ENCODE data around the gene ADARB1. TPM values are rescaled to one million over a fixed set of nuclear protein-coding genes. Genes with fewer than 3 reads are reported as not detected.

The ADARB1 gene
- total RNA-seq, 1 donor from 2014 or later = 25.8 TPM

GRCh38 chr21:45267390-45267760 is 193.0 kb downstream of the ADARB1 start:
- Histone ChIP-seq H4K20me1 (ENCODE audit: insufficient read depth, low read length) (peaks cover 69% of the 10 kb centered on the region), H3K27ac (ENCODE audit: low read depth, low read length) (no peak overlapping the region), H3K27me3 (ENCODE audit: insufficient read depth, low read length) (no peaks in the 10 kb centered on the region), H3K9ac (ENCODE audit: low read length) (no peak overlapping the region), H3K9me3 (ENCODE audit: insufficient read depth, low read depth, low read length) (no peaks in the 10 kb centered on the region), H3K36me3 (ENCODE audit: insufficient read depth, low read length) (peaks cover 22% of the 10 kb centered on the region), H3K4me3 (ENCODE audit: insufficient read depth, low read depth, low read length) (no peak overlapping the region), H3K4me1 (ENCODE audit: insufficient read depth, low read length) (no peaks in the 10 kb centered on the region), H3K4me2 (ENCODE audit: low read length) (no peak overlapping the region), H2AFZ (ENCODE audit: low read depth, low read length) (no peak overlapping the region), H3K79me2 (ENCODE audit: insufficient read depth, low read length) (peaks cover 24% of the 10 kb centered on the region)
- TF ChIP-seq EZH2 (IDR thresholded peaks at IDR 0.05; ENCODE audit: insufficient read depth, low read length) (no peak), CTCF (IDR thresholded peaks at IDR 0.05; ENCODE audit: insufficient read depth, low read depth, low read length) (no peak)
- Mint-ChIP-seq H3K27me3 (ENCODE audit: low read depth, unreplicated experiment) (no peaks in the 10 kb centered on the region), H3K4me1 (ENCODE audit: low read depth, unreplicated experiment) (no peaks in the 10 kb centered on the region), H3K9me3 (ENCODE audit: unreplicated experiment) (peaks cover 3% of the 10 kb centered on the region), H3K36me3 (ENCODE audit: low read depth, unreplicated experiment) (peaks cover 30% of the 10 kb centered on the region), H3K4me3 (ENCODE audit: unreplicated experiment) (peak overlapping the region; percentile 14), H3K27ac (ENCODE audit: unreplicated experiment) (no peak overlapping the region)
- FAIRE-seq (no peak), DNase-seq (ENCODE audit: low read depth) (no peak)

- Mint-ChIP-seq H3K4me1 (ENCODE audit: low read depth, unreplicated experiment) (no peaks in the 10 kb centered on the region), H3K9me3 (ENCODE audit: unreplicated experiment) (peaks cover 3% of the 10 kb centered on the region), H3K27ac (ENCODE audit: unreplicated experiment) (no peak overlapping the region), H3K36me3 (ENCODE audit: low read depth, unreplicated experiment) (peaks cover 19% of the 10 kb centered on the region), H3K4me3 (ENCODE audit: unreplicated experiment) (no peak overlapping the region), H3K27me3 (ENCODE audit: low read depth, unreplicated experiment) (no peaks in the 10 kb centered on the region)
- TF ChIP-seq EZH2 (IDR thresholded peaks at IDR 0.05; ENCODE audit: insufficient read depth, low read length) (no peak), CTCF (IDR thresholded peaks at IDR 0.05; ENCODE audit: insufficient read depth, low read depth, low read length) (no peak)
- Histone ChIP-seq H3K9me3 (ENCODE audit: insufficient read depth, low read depth, low read length) (no peaks in the 10 kb centered on the region), H4K20me1 (ENCODE audit: insufficient read depth, low read length) (peaks cover 78% of the 10 kb centered on the region), H3K4me1 (ENCODE audit: insufficient read depth, low read length) (no peaks in the 10 kb centered on the region), H3K9ac (ENCODE audit: low read length) (no peak overlapping the region), H3K27ac (ENCODE audit: low read depth, low read length) (no peak overlapping the region), H3K79me2 (ENCODE audit: insufficient read depth, low read length) (peaks cover 48% of the 10 kb centered on the region), H3K4me2 (ENCODE audit: low read length) (no peak overlapping the region), H3K27me3 (ENCODE audit: insufficient read depth, low read length) (no peaks in the 10 kb centered on the region), H3K36me3 (ENCODE audit: insufficient read depth, low read length) (peaks cover 21% of the 10 kb centered on the region), H3K4me3 (ENCODE audit: insufficient read depth, low read depth, low read length) (no peak overlapping the region), H2AFZ (ENCODE audit: low read depth, low read length) (no peak overlapping the region)
- no peak for FAIRE-seq
- no peak for DNase-seq (ENCODE audit: low read depth)
Observed at GRCh38 chr21:45269861-45270260, 195.5 kb downstream of the ADARB1 start.

- H3K4me2 ChIP-seq (ENCODE audit: low read length) = no peak overlapping the region
- TF ChIP-seq EZH2 (IDR thresholded peaks at IDR 0.05; ENCODE audit: insufficient read depth, low read length) (no peak), CTCF (IDR thresholded peaks at IDR 0.05; ENCODE audit: insufficient read depth, low read depth, low read length) (peak; percentile 18)
- H3K36me3 ChIP-seq (ENCODE audit: insufficient read depth, low read length) = peaks cover 26% of the 10 kb centered on the region
- no peak overlapping the region for H3K4me3 ChIP-seq (ENCODE audit: insufficient read depth, low read depth, low read length)
- H3K27ac ChIP-seq (ENCODE audit: low read depth, low read length) = no peak overlapping the region
- peaks cover 82% of the 10 kb centered on the region for H4K20me1 ChIP-seq (ENCODE audit: insufficient read depth, low read length)
- Mint-ChIP-seq H3K4me3 (ENCODE audit: unreplicated experiment) (no peak overlapping the region), H3K27me3 (ENCODE audit: low read depth, unreplicated experiment) (no peaks in the 10 kb centered on the region), H3K9me3 (ENCODE audit: unreplicated experiment) (peaks cover 3% of the 10 kb centered on the region), H3K4me1 (ENCODE audit: low read depth, unreplicated experiment) (no peaks in the 10 kb centered on the region), H3K27ac (ENCODE audit: unreplicated experiment) (no peak overlapping the region), H3K36me3 (ENCODE audit: low read depth, unreplicated experiment) (peaks cover 19% of the 10 kb centered on the region)
- H3K79me2 ChIP-seq (ENCODE audit: insufficient read depth, low read length) = peaks cover 53% of the 10 kb centered on the region
- DNase-seq (ENCODE audit: low read depth) (no peak), FAIRE-seq (no peak)
- no peak overlapping the region for H2AFZ ChIP-seq (ENCODE audit: low read depth, low read length)
- no peaks in the 10 kb centered on the region for H3K4me1 ChIP-seq (ENCODE audit: insufficient read depth, low read length)
- H3K9ac ChIP-seq (ENCODE audit: low read length) = no peak overlapping the region
- H3K9me3 ChIP-seq (ENCODE audit: insufficient read depth, low read depth, low read length) = no peaks in the 10 kb centered on the region
- no peaks in the 10 kb centered on the region for H3K27me3 ChIP-seq (ENCODE audit: insufficient read depth, low read length)
Observed at GRCh38 chr21:45270306-45270821, 196.0 kb downstream of the ADARB1 start.

All from astrocyte (in vitro differentiated cells and primary cell).